ENCODE data around the gene USH2A. TPM values are rescaled to one million over a fixed set of nuclear protein-coding genes. Genes with fewer than 3 reads are reported as not detected.

Gene USH2A
- total RNA-seq, 3 donors from 2014 or later = not detected

GRCh38 chr1:216390956-216391355 is 32.3 kb downstream of the USH2A start:
- Histone ChIP-seq H3K36me3 (no peaks in the 10 kb centered on the region), H3K27ac (no peak overlapping the region), H3K27me3 (no peaks in the 10 kb centered on the region), H3K4me3 (no peak overlapping the region), H3K4me1 (no peaks in the 10 kb centered on the region), H3K9me3 (no peaks in the 10 kb centered on the region)
- DNase-seq (ENCODE audit: low spot score in 2 of 2) = no peak
- TF ChIP-seq, protein P1, sequence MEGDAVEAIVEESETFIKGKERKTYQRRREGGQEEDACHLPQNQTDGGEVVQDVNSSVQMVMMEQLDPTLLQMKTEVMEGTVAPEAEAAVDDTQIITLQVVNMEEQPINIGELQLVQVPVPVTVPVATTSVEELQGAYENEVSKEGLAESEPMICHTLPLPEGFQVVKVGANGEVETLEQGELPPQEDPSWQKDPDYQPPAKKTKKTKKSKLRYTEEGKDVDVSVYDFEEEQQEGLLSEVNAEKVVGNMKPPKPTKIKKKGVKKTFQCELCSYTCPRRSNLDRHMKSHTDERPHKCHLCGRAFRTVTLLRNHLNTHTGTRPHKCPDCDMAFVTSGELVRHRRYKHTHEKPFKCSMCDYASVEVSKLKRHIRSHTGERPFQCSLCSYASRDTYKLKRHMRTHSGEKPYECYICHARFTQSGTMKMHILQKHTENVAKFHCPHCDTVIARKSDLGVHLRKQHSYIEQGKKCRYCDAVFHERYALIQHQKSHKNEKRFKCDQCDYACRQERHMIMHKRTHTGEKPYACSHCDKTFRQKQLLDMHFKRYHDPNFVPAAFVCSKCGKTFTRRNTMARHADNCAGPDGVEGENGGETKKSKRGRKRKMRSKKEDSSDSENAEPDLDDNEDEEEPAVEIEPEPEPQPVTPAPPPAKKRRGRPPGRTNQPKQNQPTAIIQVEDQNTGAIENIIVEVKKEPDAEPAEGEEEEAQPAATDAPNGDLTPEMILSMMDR (IDR thresholded peaks at IDR 0.05) = no peak
- no peak for TF ChIP-seq POLR2A (IDR thresholded peaks at IDR 0.05)
- TF ChIP-seq POLR2AphosphoS5 (IDR thresholded peaks at IDR 0.05) = no peak
- intact Hi-C loops (cut with DNase I; ENCODE audit: low total_unique reads) = no loop called here

DNA sequence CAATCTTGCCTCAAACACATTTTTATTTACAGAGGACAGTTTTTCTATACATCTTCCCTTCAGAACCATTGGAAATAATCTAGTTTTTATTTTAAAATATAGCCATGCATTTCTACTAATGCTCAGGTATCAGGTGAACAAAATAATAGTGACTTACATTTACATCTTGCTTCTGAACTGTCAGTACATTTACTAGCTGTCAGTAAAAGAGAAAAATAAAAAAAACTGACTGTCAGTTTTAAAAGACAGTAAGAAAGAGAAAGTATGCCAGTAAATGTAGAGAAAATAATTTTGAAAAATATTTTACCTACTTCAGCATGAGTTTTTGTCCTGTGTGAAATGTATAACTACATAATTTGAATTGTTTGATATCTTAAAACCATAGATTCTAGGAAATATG is 33.5 kb downstream of the USH2A start:
- intact Hi-C loops (cut with DNase I; ENCODE audit: low total_unique reads) = no loop called here
- TF ChIP-seq POLR2A (IDR thresholded peaks at IDR 0.05) (no peak), POLR2AphosphoS5 (IDR thresholded peaks at IDR 0.05) (no peak)
- TF ChIP-seq, protein P1 (IDR thresholded peaks at IDR 0.05) = no peak
- H3K4me1 ChIP-seq = no peaks in the 10 kb centered on the region
- no peak overlapping the region for H3K27ac ChIP-seq
- H3K9me3 ChIP-seq = no peaks in the 10 kb centered on the region
- DNase-seq (ENCODE audit: low spot score in 2 of 2) = no peak
- H3K36me3 ChIP-seq = no peaks in the 10 kb centered on the region
- H3K4me3 ChIP-seq = no peak overlapping the region
- no peaks in the 10 kb centered on the region for H3K27me3 ChIP-seq

GRCh38 chr1:216388558-216388957 is 34.7 kb downstream of the USH2A start:
- Histone ChIP-seq H3K4me1 (no peaks in the 10 kb centered on the region), H3K27ac (no peak overlapping the region), H3K4me3 (no peak overlapping the region), H3K27me3 (no peaks in the 10 kb centered on the region), H3K36me3 (no peaks in the 10 kb centered on the region), H3K9me3 (no peaks in the 10 kb centered on the region)
- DNase-seq (ENCODE audit: low spot score in 2 of 2) = no peak
- intact Hi-C loops (cut with DNase I; ENCODE audit: low total_unique reads) = no loop called here
- TF ChIP-seq, protein P1 (IDR thresholded peaks at IDR 0.05) = no peak
- TF ChIP-seq POLR2AphosphoS5 (IDR thresholded peaks at IDR 0.05) (no peak), POLR2A (IDR thresholded peaks at IDR 0.05) (no peak)

DNA sequence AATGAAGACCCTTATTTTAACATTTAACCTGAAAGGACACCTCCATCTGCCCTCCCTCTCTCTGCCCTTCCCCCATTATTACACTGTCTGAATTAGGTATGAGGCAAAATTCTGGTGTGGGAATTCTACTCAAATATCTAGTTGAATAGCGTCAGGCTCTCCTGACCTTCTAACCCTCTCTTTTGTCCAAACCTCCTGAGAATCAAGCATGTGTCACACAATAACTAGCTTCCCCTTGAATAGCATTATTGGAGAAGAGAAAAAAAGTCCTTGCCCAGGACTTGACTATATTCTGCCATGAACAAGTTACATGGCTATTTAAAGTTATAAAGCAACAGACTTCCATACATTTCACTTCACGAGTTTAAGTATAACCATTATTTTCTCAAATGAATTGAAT is 35.5 kb downstream of the USH2A start:
- intact Hi-C loops (cut with DNase I; ENCODE audit: low total_unique reads) = no loop called here
- Histone ChIP-seq H3K36me3 (no peaks in the 10 kb centered on the region), H3K4me3 (no peak overlapping the region), H3K27ac (no peak overlapping the region), H3K27me3 (no peaks in the 10 kb centered on the region), H3K9me3 (no peaks in the 10 kb centered on the region), H3K4me1 (no peaks in the 10 kb centered on the region)
- TF ChIP-seq, protein P1 (IDR thresholded peaks at IDR 0.05) = no peak
- no peak for TF ChIP-seq POLR2A (IDR thresholded peaks at IDR 0.05)
- TF ChIP-seq POLR2AphosphoS5 (IDR thresholded peaks at IDR 0.05) = no peak
- no peak for DNase-seq (ENCODE audit: low spot score in 2 of 2)

DNA sequence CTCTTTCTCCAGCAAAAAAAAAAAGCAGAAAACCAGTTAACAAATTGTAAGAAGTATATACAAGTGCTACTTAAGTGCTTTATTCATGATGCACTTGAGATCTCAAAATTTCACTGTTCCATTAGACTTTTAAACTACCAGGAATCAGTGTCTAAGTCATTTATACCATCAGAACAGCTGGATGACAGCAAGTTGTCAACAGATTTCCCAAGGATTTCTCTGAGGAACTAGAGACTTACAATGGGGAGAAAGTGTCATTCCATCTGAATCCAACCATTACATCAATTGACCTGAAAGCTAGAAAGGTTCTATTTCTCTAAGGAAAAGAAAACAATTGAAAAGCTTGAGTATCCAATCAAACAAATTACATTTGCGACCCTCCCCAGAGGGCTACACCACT is 43.8 kb downstream of the USH2A start:
- H3K36me3 ChIP-seq = no peaks in the 10 kb centered on the region
- H3K27me3 ChIP-seq = no peaks in the 10 kb centered on the region
- no peak overlapping the region for H3K4me3 ChIP-seq
- no peaks in the 10 kb centered on the region for H3K4me1 ChIP-seq
- no peak for TF ChIP-seq POLR2A (IDR thresholded peaks at IDR 0.05)
- TF ChIP-seq, protein P1 (IDR thresholded peaks at IDR 0.05) = no peak
- TF ChIP-seq POLR2AphosphoS5 (IDR thresholded peaks at IDR 0.05) = no peak
- H3K9me3 ChIP-seq = no peaks in the 10 kb centered on the region
- DNase-seq (ENCODE audit: low spot score in 2 of 2) = no peak
- intact Hi-C loops (cut with DNase I; ENCODE audit: low total_unique reads) = no loop called here
- H3K27ac ChIP-seq = no peak overlapping the region

All from breast epithelium (tissue), 4 donors.